Trophoblast cell (in vitro differentiated cells and primary cell): ENCODE measurements around the gene USP6NL.

Experiments used
- DNase-seq, 2 donors: peaks; one replicate each; pipeline ENCODE4 v3.0.0-alpha.2; 2016
- H2AFZ ChIP-seq: 2 replicates; pipeline ENCODE4 v1.6.1; 2013; ENCODE audit warnings: low read length, moderate library complexity, mild to moderate bottlenecking; ENCODE audit not compliant: insufficient read depth, poor library complexity
- H2AK5ac ChIP-seq: 2 replicates; pipeline ENCODE4 v1.6.1; 2013; ENCODE audit warnings: mild to moderate bottlenecking, low read length
- H2BK120ac ChIP-seq: 2 replicates; pipeline ENCODE4 v1.6.1; 2013; ENCODE audit warnings: low read length, mild to moderate bottlenecking, moderate library complexity; ENCODE audit not compliant: insufficient read depth, poor library complexity
- H2BK12ac ChIP-seq: 2 replicates; pipeline ENCODE4 v1.6.1; 2013; ENCODE audit warnings: mild to moderate bottlenecking, low read length, moderate library complexity
- H2BK5ac ChIP-seq: 2 replicates; pipeline ENCODE4 v1.6.1; 2013; ENCODE audit warnings: low read length, low read depth, moderate library complexity, mild to moderate bottlenecking; ENCODE audit not compliant: poor library complexity
- H3K14ac ChIP-seq: 2 replicates; pipeline ENCODE4 v1.6.1; 2013; ENCODE audit warnings: mild to moderate bottlenecking, low read length
- H3K18ac ChIP-seq: 2 replicates; pipeline ENCODE4 v1.6.1; 2013; ENCODE audit warnings: mild to moderate bottlenecking, low read length
- H3K23ac ChIP-seq: 2 replicates; pipeline ENCODE4 v1.6.1; 2013; ENCODE audit warnings: low read length
- H3K27ac ChIP-seq: 2 replicates; pipeline ENCODE4 v1.5.1; 2013; ENCODE audit warnings: low read depth, mild to moderate bottlenecking, inconsistent platforms, low read length, moderate library complexity
- H3K27me3 ChIP-seq: 2 replicates; pipeline ENCODE4 v1.6.1; 2013; ENCODE audit warnings: inconsistent platforms, mild to moderate bottlenecking, low read length, moderate library complexity; ENCODE audit not compliant: insufficient read depth
- H3K36me3 ChIP-seq, 2 experiments: 1 replicate in 1 of 2; 2 replicates in 1 of 2; pipeline ENCODE4 v1.6.1; 2013; ENCODE audit warnings: low read length in 2 of 2, mild to moderate bottlenecking in 2 of 2, moderate library complexity in 1 of 2; ENCODE audit not compliant: insufficient read depth in 2 of 2, control insufficient read depth in 1 of 2
- H3K4ac ChIP-seq: 2 replicates; pipeline ENCODE4 v1.6.1; 2013; ENCODE audit warnings: low read depth, mild to moderate bottlenecking, low read length, moderate library complexity
- H3K4me1 ChIP-seq, 2 experiments: 1 replicate in 1 of 2; 2 replicates in 1 of 2; pipeline ENCODE4 v1.6.1; 2013; ENCODE audit warnings: low read length in 2 of 2, mild to moderate bottlenecking in 2 of 2, moderate library complexity in 1 of 2; ENCODE audit not compliant: insufficient read depth in 2 of 2, control insufficient read depth in 1 of 2
- H3K4me2 ChIP-seq: 2 replicates; pipeline ENCODE4 v1.6.1; 2013; ENCODE audit warnings: inconsistent platforms, mild to moderate bottlenecking, low read length, moderate library complexity
- H3K4me3 ChIP-seq: 2 replicates; pipeline ENCODE4 v1.5.1; 2013; ENCODE audit warnings: mild to moderate bottlenecking, low read depth, low read length, inconsistent platforms
- H3K79me1 ChIP-seq: one replicate; pipeline ENCODE4 v1.6.1; 2013; ENCODE audit warnings: low read length
- H3K79me2 ChIP-seq: 2 replicates; pipeline ENCODE4 v1.6.1; 2013; ENCODE audit warnings: low read length, mild to moderate bottlenecking; ENCODE audit not compliant: control insufficient read depth, insufficient read depth, poor library complexity
- H3K9ac ChIP-seq: 2 replicates; pipeline ENCODE4 v1.6.1; 2013; ENCODE audit warnings: mild to moderate bottlenecking, low read length
- H3K9me3 ChIP-seq: 2 replicates; pipeline ENCODE4 v1.6.1; 2013; ENCODE audit warnings: low read depth, mild to moderate bottlenecking, control low read depth, inconsistent platforms, low read length; ENCODE audit not compliant: insufficient read depth
- H4K12ac ChIP-seq: 2 replicates; pipeline ENCODE4 v1.6.1; 2013; ENCODE audit warnings: low read depth, mild to moderate bottlenecking, low read length, moderate library complexity
- H4K8ac ChIP-seq: 2 replicates; pipeline ENCODE4 v1.6.1; 2013; ENCODE audit warnings: low read depth, mild to moderate bottlenecking, low read length, moderate library complexity
- H4K91ac ChIP-seq: one replicate; pipeline ENCODE4 v1.6.1; 2013; ENCODE audit warnings: low read depth, mild to moderate bottlenecking, low read length, moderate library complexity
- WGBS: extraction: QIAGEN DNeasy Blood & Tissue Kit; methylation state at CpG from one replicate; pipeline ENCODE4 v1.1.7; 2013; ENCODE audit warnings: missing lambda C conversion rate; ENCODE audit not compliant: insufficient read length, insufficient coverage; ENCODE audit errors: extremely low coverage; 5-methylcytosine and 5-hydroxymethylcytosine counted together

The USP6NL gene

GRCh38 chr10:11448545-11449244 lies 162.8 kb downstream of the USP6NL start:
- H3K18ac ChIP-seq = no peak overlapping the region
- no peak overlapping the region for H2BK120ac ChIP-seq
- no peak overlapping the region for H3K4me3 ChIP-seq
- H3K23ac ChIP-seq = no peak overlapping the region
- H3K4me2 ChIP-seq = no peak overlapping the region
- H2BK5ac ChIP-seq = no peak overlapping the region
- no peak overlapping the region for H2AK5ac ChIP-seq
- H4K8ac ChIP-seq = no peak overlapping the region
- H3K79me1 ChIP-seq = no peaks in the 10 kb centered on the region
- DNase-seq = no peak
- WGBS = no CpG with 5 or more reads among the region's 12 CpGs
- H3K36me3 ChIP-seq = no peaks in the 10 kb centered on the region
- no peak overlapping the region for H4K12ac ChIP-seq
- no peak overlapping the region for H4K91ac ChIP-seq
- H2AFZ ChIP-seq = no peak overlapping the region
- no peaks in the 10 kb centered on the region for H3K9me3 ChIP-seq
- no peak overlapping the region for H3K9ac ChIP-seq
- no peaks in the 10 kb centered on the region for H3K79me2 ChIP-seq
- no peak overlapping the region for H3K4ac ChIP-seq
- no peak overlapping the region for H2BK12ac ChIP-seq
- no peak overlapping the region for H3K14ac ChIP-seq
- no peaks in the 10 kb centered on the region for H3K4me1 ChIP-seq
- no peaks in the 10 kb centered on the region for H3K27me3 ChIP-seq
- H3K27ac ChIP-seq = no peak overlapping the region

- Histone ChIP-seq H3K9ac (no peak overlapping the region), H2BK5ac (no peak overlapping the region), H4K12ac (no peak overlapping the region), H4K8ac (no peak overlapping the region), H3K79me1 (no peaks in the 10 kb centered on the region), H2BK120ac (no peak overlapping the region), H3K23ac (no peak overlapping the region), H2AFZ (no peak overlapping the region), H2AK5ac (no peak overlapping the region), H3K27ac (no peak overlapping the region), H3K79me2 (no peaks in the 10 kb centered on the region), H3K4me2 (no peak overlapping the region), H3K14ac (no peak overlapping the region), H2BK12ac (no peak overlapping the region), H3K27me3 (no peaks in the 10 kb centered on the region), H3K36me3 (no peaks in the 10 kb centered on the region), H3K4me3 (no peak overlapping the region), H4K91ac (no peak overlapping the region), H3K9me3 (no peaks in the 10 kb centered on the region), H3K4ac (no peak overlapping the region), H3K18ac (no peak overlapping the region), H3K4me1 (no peaks in the 10 kb centered on the region)
- DNase-seq = no peak
- WGBS = no CpG with 5 or more reads among the region's 8 CpGs
Measured at GRCh38 chr10:11448190-11448544, 163.3 kb downstream of the USP6NL start.

- Histone ChIP-seq H3K23ac (no peak overlapping the region), H3K9me3 (no peaks in the 10 kb centered on the region), H2AFZ (no peak overlapping the region), H4K8ac (no peak overlapping the region), H3K4me2 (no peak overlapping the region), H2BK120ac (no peak overlapping the region), H4K91ac (no peak overlapping the region), H2BK12ac (no peak overlapping the region), H3K79me2 (no peaks in the 10 kb centered on the region), H4K12ac (no peak overlapping the region), H3K9ac (no peak overlapping the region), H3K4me1 (no peaks in the 10 kb centered on the region), H3K36me3 (no peaks in the 10 kb centered on the region), H3K27me3 (no peaks in the 10 kb centered on the region), H3K14ac (no peak overlapping the region), H3K4ac (no peak overlapping the region), H3K27ac (no peak overlapping the region), H2AK5ac (no peak overlapping the region), H3K18ac (no peak overlapping the region), H2BK5ac (no peak overlapping the region), H3K4me3 (no peak overlapping the region), H3K79me1 (no peaks in the 10 kb centered on the region)
- DNase-seq = no peak
- no CpG with 5 or more reads among the region's 9 CpGs for WGBS
Measured at GRCh38 chr10:11447586-11447985, 163.9 kb downstream of the USP6NL start.

GRCh38 chr10:11446864-11447263 lies 164.6 kb downstream of the USP6NL start:
- H3K27ac ChIP-seq = no peak overlapping the region
- DNase-seq = no peak
- H3K27me3 ChIP-seq = no peaks in the 10 kb centered on the region
- no peak overlapping the region for H3K23ac ChIP-seq
- H3K4me3 ChIP-seq = no peak overlapping the region
- H4K12ac ChIP-seq = no peak overlapping the region
- H3K14ac ChIP-seq = no peak overlapping the region
- no peak overlapping the region for H3K18ac ChIP-seq
- no peaks in the 10 kb centered on the region for H3K79me2 ChIP-seq
- no peak overlapping the region for H4K91ac ChIP-seq
- H3K4me1 ChIP-seq = no peaks in the 10 kb centered on the region
- H2AK5ac ChIP-seq = no peak overlapping the region
- H2BK120ac ChIP-seq = no peak overlapping the region
- H2BK12ac ChIP-seq = no peak overlapping the region
- no peaks in the 10 kb centered on the region for H3K9me3 ChIP-seq
- H3K36me3 ChIP-seq = no peaks in the 10 kb centered on the region
- no peak overlapping the region for H3K4ac ChIP-seq
- no peak overlapping the region for H3K9ac ChIP-seq
- no peak overlapping the region for H2BK5ac ChIP-seq
- WGBS = no CpG with 5 or more reads among the region's 4 CpGs
- H3K79me1 ChIP-seq = no peaks in the 10 kb centered on the region
- no peak overlapping the region for H2AFZ ChIP-seq
- H3K4me2 ChIP-seq = no peak overlapping the region
- no peak overlapping the region for H4K8ac ChIP-seq
